ENCODE data around the gene BICC1.

DNA sequence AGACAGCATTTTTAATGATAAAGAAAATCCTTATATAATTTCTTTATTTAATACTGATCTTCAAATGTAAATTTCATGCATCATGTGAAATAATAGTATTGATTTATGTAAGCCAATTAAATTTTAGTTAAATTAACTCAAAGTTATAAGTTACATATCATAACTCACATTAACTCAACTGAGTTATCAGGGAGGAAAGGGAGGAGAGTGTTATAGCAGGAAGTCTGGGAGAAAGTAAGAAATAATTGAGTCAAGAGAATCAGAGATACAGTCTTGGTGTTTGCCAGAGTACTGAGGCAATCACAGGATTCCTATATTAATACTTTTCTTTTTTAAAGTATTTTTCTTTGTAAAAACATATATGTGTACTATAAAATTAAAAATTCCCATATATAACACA is 4.0 kb downstream of the BICC1 start:
- TF ChIP-seq, protein P1, sequence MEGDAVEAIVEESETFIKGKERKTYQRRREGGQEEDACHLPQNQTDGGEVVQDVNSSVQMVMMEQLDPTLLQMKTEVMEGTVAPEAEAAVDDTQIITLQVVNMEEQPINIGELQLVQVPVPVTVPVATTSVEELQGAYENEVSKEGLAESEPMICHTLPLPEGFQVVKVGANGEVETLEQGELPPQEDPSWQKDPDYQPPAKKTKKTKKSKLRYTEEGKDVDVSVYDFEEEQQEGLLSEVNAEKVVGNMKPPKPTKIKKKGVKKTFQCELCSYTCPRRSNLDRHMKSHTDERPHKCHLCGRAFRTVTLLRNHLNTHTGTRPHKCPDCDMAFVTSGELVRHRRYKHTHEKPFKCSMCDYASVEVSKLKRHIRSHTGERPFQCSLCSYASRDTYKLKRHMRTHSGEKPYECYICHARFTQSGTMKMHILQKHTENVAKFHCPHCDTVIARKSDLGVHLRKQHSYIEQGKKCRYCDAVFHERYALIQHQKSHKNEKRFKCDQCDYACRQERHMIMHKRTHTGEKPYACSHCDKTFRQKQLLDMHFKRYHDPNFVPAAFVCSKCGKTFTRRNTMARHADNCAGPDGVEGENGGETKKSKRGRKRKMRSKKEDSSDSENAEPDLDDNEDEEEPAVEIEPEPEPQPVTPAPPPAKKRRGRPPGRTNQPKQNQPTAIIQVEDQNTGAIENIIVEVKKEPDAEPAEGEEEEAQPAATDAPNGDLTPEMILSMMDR (IDR thresholded peaks at IDR 0.05 in 4 of 5, conservative IDR thresholded peaks at IDR 0.05 in 1 of 5): no peak
- no peak for TF ChIP-seq POLR2A (IDR thresholded peaks at IDR 0.05)
